Mesendoderm (in vitro differentiated cells): ENCODE measurements around the gene TEX51.

Experiments
- DNase-seq: peaks from one replicate; pipeline ENCODE4 v3.0.0; 2013
- H2AK5ac ChIP-seq: 2 replicates; pipeline ENCODE4 v1.6.1; 2013; ENCODE audit warnings: low read length, inconsistent platforms
- H2BK120ac ChIP-seq: 2 replicates; pipeline ENCODE4 v1.6.1; 2013; ENCODE audit warnings: low read depth, mild to moderate bottlenecking, low read length, moderate library complexity, mixed read lengths
- H2BK15ac ChIP-seq: replicated peaks from 2 replicates; pipeline ENCODE4 v1.6.1; 2013; ENCODE audit warnings: low read depth, mild to moderate bottlenecking, moderate library complexity
- H2BK5ac ChIP-seq: 2 replicates; pipeline ENCODE4 v1.6.1; 2013; ENCODE audit warnings: low read length, inconsistent platforms
- H3K18ac ChIP-seq: 2 replicates; pipeline ENCODE4 v1.6.1; 2013; ENCODE audit warnings: mild to moderate bottlenecking, low read length, mixed read lengths
- H3K23ac ChIP-seq: one replicate; pipeline ENCODE4 v1.6.1; 2013; ENCODE audit warnings: low read length
- H3K27ac ChIP-seq: 2 replicates; pipeline ENCODE4 v1.5.1; 2013; ENCODE audit warnings: low read depth, mild to moderate bottlenecking, inconsistent platforms, low read length, moderate library complexity
- H3K27me3 ChIP-seq: 2 replicates; pipeline ENCODE4 v1.6.1; 2013; ENCODE audit warnings: low read length, control low read depth, mild to moderate bottlenecking, inconsistent platforms; ENCODE audit not compliant: insufficient read depth, poor library complexity
- H3K36me3 ChIP-seq: 2 replicates; pipeline ENCODE4 v1.6.1; 2013; ENCODE audit warnings: low read length, inconsistent platforms; ENCODE audit not compliant: control insufficient read depth, insufficient read depth
- H3K4ac ChIP-seq: one replicate; pipeline ENCODE4 v1.6.1; 2013; ENCODE audit warnings: low read depth, mild to moderate bottlenecking, low read length, moderate library complexity
- H3K4me1 ChIP-seq: 2 replicates; pipeline ENCODE4 v1.6.1; 2013; ENCODE audit warnings: low read depth, low read length, inconsistent platforms; ENCODE audit not compliant: control insufficient read depth
- H3K4me2 ChIP-seq: 2 replicates; pipeline ENCODE4 v1.6.1; 2013; ENCODE audit warnings: low read length
- H3K4me3 ChIP-seq: 2 replicates; pipeline ENCODE4 v1.5.1; 2013; ENCODE audit warnings: mild to moderate bottlenecking, low read length
- H3K56ac ChIP-seq: one replicate; pipeline ENCODE4 v1.6.1; 2013; ENCODE audit warnings: low read length
- H3K79me1 ChIP-seq: 2 replicates; pipeline ENCODE4 v1.6.1; 2013; ENCODE audit warnings: low read length, inconsistent platforms
- H3K79me2 ChIP-seq: 2 replicates; pipeline ENCODE4 v1.6.1; 2013; ENCODE audit warnings: mild to moderate bottlenecking, low read length; ENCODE audit not compliant: control insufficient read depth, insufficient read depth
- H3K9ac ChIP-seq: 2 replicates; pipeline ENCODE4 v1.6.1; 2013; ENCODE audit warnings: low read length, inconsistent platforms
- H4K5ac ChIP-seq: one replicate; pipeline ENCODE4 v1.6.1; 2013; ENCODE audit warnings: low read length
- H4K8ac ChIP-seq: one replicate; pipeline ENCODE4 v1.6.1; 2013; ENCODE audit warnings: low read depth, mild to moderate bottlenecking, control low read depth, low read length, moderate library complexity
- WGBS: extraction: QIAGEN DNeasy Blood & Tissue Kit; methylation state at CpG from one replicate; pipeline ENCODE4 v1.1.7; 2013; ENCODE audit warnings: low lambda C conversion rate, missing lambda C conversion rate; ENCODE audit not compliant: insufficient coverage; ENCODE audit errors: extremely low coverage; 5-methylcytosine and 5-hydroxymethylcytosine counted together

TEX51 gene

DNA sequence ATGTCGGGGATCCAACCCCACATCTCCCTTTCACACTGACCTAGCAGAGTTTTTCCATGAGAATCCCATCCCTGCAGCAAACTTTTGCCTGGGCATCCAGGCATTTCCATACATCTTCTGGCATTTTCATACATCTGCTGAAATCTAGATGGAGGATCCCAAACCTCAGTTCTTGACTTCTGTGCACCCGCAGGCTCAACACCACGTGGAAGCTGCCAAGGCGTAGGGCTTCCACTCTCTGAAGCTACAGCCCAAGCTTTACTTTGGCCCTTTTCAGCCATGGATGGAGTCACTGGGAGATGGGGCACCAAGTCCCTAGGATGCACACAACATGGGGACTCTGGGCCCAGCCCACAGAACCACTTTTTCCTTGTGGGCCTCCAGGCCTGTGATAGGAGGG lies 32.2 kb upstream of the TEX51 start:
- no peak overlapping the region for H2BK5ac ChIP-seq
- no peaks in the 10 kb centered on the region for H3K4me1 ChIP-seq
- no peak overlapping the region for H3K18ac ChIP-seq
- H3K79me2 ChIP-seq = no peaks in the 10 kb centered on the region
- no peaks in the 10 kb centered on the region for H3K79me1 ChIP-seq
- H3K27ac ChIP-seq = no peak overlapping the region
- no peak overlapping the region for H3K4ac ChIP-seq
- H2BK120ac ChIP-seq = no peak overlapping the region
- no peak overlapping the region for H3K23ac ChIP-seq
- DNase-seq = no peak
- no peak overlapping the region for H2BK15ac ChIP-seq
- no peak overlapping the region for H3K4me2 ChIP-seq
- H3K56ac ChIP-seq = no peak overlapping the region
- no peak overlapping the region for H4K8ac ChIP-seq
- H2AK5ac ChIP-seq = no peak overlapping the region
- no peak overlapping the region for H3K9ac ChIP-seq
- no peaks in the 10 kb centered on the region for H3K27me3 ChIP-seq
- H3K4me3 ChIP-seq = no peak overlapping the region
- H3K36me3 ChIP-seq = no peaks in the 10 kb centered on the region
- no CpG with 5 or more reads among the region's 4 CpGs for WGBS
- no peak overlapping the region for H4K5ac ChIP-seq

DNA sequence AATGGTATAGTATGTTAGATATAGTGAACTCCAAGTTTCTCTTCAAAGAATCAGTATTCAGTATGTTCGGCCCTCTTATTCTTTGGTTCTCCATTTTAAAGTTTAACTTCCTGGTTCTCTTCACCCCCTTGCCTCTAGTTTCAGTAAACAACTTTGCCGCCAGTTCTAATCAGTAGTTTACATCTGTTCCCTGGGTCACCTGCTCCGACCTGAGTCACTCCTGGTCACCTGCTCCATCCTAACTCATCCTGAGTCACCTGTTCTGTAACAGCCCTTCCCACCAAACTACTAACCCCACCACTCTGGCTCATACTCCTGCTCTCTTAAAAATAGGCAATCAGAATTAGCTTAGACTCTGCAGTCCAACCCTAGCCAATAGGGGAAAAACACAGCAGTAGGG lies 23.7 kb upstream of the TEX51 start:
- Histone ChIP-seq H3K9ac (no peak overlapping the region), H4K5ac (no peak overlapping the region), H2BK15ac (no peak overlapping the region), H3K18ac (no peak overlapping the region), H3K4me2 (no peak overlapping the region), H3K27me3 (no peaks in the 10 kb centered on the region), H4K8ac (no peak overlapping the region), H3K79me2 (no peaks in the 10 kb centered on the region), H2AK5ac (no peak overlapping the region), H3K27ac (no peak overlapping the region), H3K4ac (no peak overlapping the region), H2BK120ac (no peak overlapping the region), H3K56ac (no peak overlapping the region), H3K4me1 (no peaks in the 10 kb centered on the region), H3K36me3 (no peaks in the 10 kb centered on the region), H3K23ac (no peak overlapping the region), H3K79me1 (no peaks in the 10 kb centered on the region), H2BK5ac (no peak overlapping the region), H3K4me3 (no peak overlapping the region)
- no peak for DNase-seq
- no CpG with 5 or more reads among the region's 3 CpGs for WGBS

DNA sequence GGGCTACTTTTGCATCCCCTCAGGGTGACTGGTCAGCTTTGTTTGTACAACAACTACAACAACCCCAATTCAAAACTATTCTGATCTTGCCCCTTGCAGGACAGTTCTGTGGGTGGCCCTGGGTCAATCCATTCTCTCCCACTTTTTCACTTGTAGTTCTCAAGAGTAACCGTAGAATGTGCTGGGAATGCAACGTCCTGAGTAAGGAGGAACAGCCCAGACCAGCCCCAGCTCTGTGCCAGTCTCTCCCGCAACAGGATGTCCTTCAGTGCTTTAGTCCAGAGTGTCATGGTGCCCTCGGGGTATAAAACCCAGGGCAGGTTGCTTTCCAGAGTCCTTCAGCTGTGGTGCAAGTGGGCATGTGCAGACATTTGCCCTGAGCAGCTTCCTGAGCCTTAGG lies 22.1 kb upstream of the TEX51 start:
- Histone ChIP-seq H3K4me3 (no peak overlapping the region), H3K79me1 (no peaks in the 10 kb centered on the region), H3K4me1 (no peaks in the 10 kb centered on the region), H2BK15ac (no peak overlapping the region), H4K5ac (no peak overlapping the region), H3K56ac (no peak overlapping the region), H2BK5ac (no peak overlapping the region), H3K23ac (no peak overlapping the region), H3K27me3 (no peaks in the 10 kb centered on the region), H2BK120ac (no peak overlapping the region), H2AK5ac (no peak overlapping the region), H3K4me2 (no peak overlapping the region), H3K79me2 (no peaks in the 10 kb centered on the region), H3K18ac (no peak overlapping the region), H3K4ac (no peak overlapping the region), H3K27ac (no peak overlapping the region), H3K36me3 (no peaks in the 10 kb centered on the region), H3K9ac (no peak overlapping the region), H4K8ac (no peak overlapping the region)
- no CpG with 5 or more reads among the region's 4 CpGs for WGBS
- no peak for DNase-seq

DNA sequence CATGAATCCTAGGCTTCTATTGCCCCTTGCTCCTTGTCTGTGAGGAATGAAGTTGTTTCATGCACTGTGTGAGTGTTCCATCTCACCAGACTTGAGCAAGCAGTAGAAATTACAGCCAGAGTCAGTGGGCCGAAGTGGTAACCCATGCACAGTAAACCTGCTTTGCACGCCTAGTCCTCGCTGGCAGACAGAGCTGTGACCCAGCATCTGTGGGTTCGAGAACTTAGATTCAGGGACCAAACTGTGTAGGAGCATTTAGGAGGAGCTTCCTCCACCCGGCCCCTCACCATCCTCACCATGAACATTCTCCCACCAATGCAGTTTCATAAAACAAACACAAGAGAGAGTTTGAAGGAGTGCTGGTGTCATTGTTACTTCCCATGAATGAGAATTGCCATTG lies 21.6 kb upstream of the TEX51 start:
- Histone ChIP-seq H3K36me3 (no peaks in the 10 kb centered on the region), H3K56ac (no peak overlapping the region), H3K79me2 (no peaks in the 10 kb centered on the region), H3K9ac (no peak overlapping the region), H2AK5ac (no peak overlapping the region), H4K5ac (no peak overlapping the region), H4K8ac (no peak overlapping the region), H3K27ac (no peak overlapping the region), H3K4me1 (no peaks in the 10 kb centered on the region), H2BK120ac (no peak overlapping the region), H3K18ac (no peak overlapping the region), H2BK5ac (no peak overlapping the region), H2BK15ac (no peak overlapping the region), H3K4me3 (no peak overlapping the region), H3K23ac (no peak overlapping the region), H3K27me3 (no peaks in the 10 kb centered on the region), H3K79me1 (no peaks in the 10 kb centered on the region), H3K4me2 (no peak overlapping the region), H3K4ac (no peak overlapping the region)
- no peak for DNase-seq
- WGBS = no CpG with 5 or more reads among the region's 5 CpGs

DNA sequence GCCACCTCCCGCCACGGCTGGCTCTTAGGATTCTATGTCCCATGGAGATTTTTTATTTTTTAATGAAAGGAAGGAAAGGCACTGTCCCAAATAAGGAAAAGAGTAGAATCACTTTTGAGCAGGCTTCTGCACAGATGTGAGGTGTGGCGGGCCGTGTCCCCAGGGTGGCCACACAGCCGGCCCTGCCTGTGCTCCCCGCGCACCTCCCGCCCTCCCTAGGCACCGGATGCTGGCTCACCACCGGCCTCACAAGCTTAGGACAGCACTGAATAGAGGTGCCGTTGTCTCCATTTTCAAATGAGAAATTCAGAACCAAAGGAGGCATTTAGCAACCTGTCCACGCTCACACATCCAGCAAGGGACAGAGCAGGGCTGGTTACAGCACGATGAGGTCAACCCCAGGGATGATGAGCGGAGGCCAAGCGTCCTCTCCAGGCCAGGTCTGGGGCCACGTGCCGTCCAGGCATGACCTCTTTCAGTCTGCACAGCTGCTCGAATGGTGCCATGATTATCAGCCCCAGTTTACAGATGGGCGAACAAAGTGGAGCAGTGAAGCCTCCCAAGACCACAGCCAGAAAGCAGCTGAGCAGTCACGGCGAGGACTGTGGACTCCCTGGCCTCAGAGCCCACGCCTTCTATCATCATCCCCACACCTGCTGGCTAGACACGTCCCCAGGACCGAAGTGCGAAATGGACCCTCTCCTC lies 20.7 kb upstream of the TEX51 start:
- H3K4me1 ChIP-seq = no peaks in the 10 kb centered on the region
- H3K36me3 ChIP-seq = no peaks in the 10 kb centered on the region
- no peak overlapping the region for H3K4ac ChIP-seq
- H2AK5ac ChIP-seq = no peak overlapping the region
- H3K56ac ChIP-seq = no peak overlapping the region
- H3K23ac ChIP-seq = no peak overlapping the region
- H3K18ac ChIP-seq = no peak overlapping the region
- no peak overlapping the region for H2BK15ac ChIP-seq
- WGBS = no CpG with 5 or more reads among the region's 25 CpGs
- H2BK120ac ChIP-seq = no peak overlapping the region
- no peak for DNase-seq
- H4K8ac ChIP-seq = no peak overlapping the region
- H3K4me2 ChIP-seq = no peak overlapping the region
- H3K27me3 ChIP-seq = no peaks in the 10 kb centered on the region
- H3K79me1 ChIP-seq = no peaks in the 10 kb centered on the region
- no peak overlapping the region for H4K5ac ChIP-seq
- no peak overlapping the region for H2BK5ac ChIP-seq
- H3K9ac ChIP-seq = no peak overlapping the region
- H3K4me3 ChIP-seq = no peak overlapping the region
- H3K79me2 ChIP-seq = no peaks in the 10 kb centered on the region
- H3K27ac ChIP-seq = no peak overlapping the region

DNA sequence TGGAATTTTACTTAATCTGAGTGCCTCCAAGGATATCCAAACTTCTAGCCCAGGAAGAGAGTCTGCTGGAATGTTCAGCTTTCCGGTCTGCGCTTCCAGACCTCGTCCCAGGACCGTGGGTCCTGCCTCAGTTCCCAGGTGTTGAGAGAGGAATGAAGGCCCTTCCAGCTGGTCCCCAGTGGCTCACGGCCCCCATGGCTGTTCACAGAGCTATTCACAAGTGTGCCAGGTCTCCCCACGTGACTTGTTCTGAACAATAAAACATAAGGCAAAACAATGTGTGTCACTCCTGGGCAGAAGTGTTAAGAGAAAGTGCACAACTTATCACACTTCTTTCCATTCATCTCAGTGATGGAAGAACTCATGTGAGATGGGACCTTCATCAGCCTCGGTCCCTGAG lies 20.1 kb upstream of the TEX51 start:
- Histone ChIP-seq H3K4ac (no peak overlapping the region), H3K4me2 (no peak overlapping the region), H3K27ac (no peak overlapping the region), H2AK5ac (no peak overlapping the region), H4K8ac (no peak overlapping the region), H3K4me1 (no peaks in the 10 kb centered on the region), H2BK15ac (no peak overlapping the region), H2BK120ac (no peak overlapping the region), H2BK5ac (no peak overlapping the region), H3K36me3 (no peaks in the 10 kb centered on the region), H4K5ac (no peak overlapping the region), H3K9ac (no peak overlapping the region), H3K4me3 (no peak overlapping the region), H3K56ac (no peak overlapping the region), H3K18ac (no peak overlapping the region), H3K27me3 (no peaks in the 10 kb centered on the region), H3K79me2 (no peaks in the 10 kb centered on the region), H3K79me1 (no peaks in the 10 kb centered on the region), H3K23ac (no peak overlapping the region)
- DNase-seq = no peak
- WGBS = no CpG with 5 or more reads among the region's 7 CpGs
